GM10847 (cell line): ENCODE measurements around the gene PITX3.

ENCODE experiments used
- POLR2A ChIP-seq: IDR thresholded peaks from 2 replicates; pipeline ENCODE4 v1.6.1; 2011; ENCODE audit not compliant: insufficient read length; ENCODE audit errors: extremely low read depth

PITX3 gene

GRCh38 chr10:102202386-102202785, 38.9 kb downstream of the PITX3 start:
- no peak for TF ChIP-seq POLR2A

- TF ChIP-seq POLR2A, result no peak
Observed at GRCh38 chr10:102200751-102201640, 40.3 kb downstream of the PITX3 start.

- TF ChIP-seq POLR2A, result no peak
Observed at GRCh38 chr10:102198027-102198426, 43.3 kb downstream of the PITX3 start.

- no peak for TF ChIP-seq POLR2A
Observed at GRCh38 chr10:102196893-102197292, 44.4 kb downstream of the PITX3 start.

GRCh38 chr10:102195296-102195870, 45.9 kb downstream of the PITX3 start:
- no peak for TF ChIP-seq POLR2A

- TF ChIP-seq POLR2A, result no peak
Observed at GRCh38 chr10:102191956-102192355, 49.4 kb downstream of the PITX3 start.

GRCh38 chr10:102188298-102188940, 52.9 kb downstream of the PITX3 start:
- TF ChIP-seq POLR2A, result no peak

GRCh38 chr10:102185811-102186527, 55.3 kb downstream of the PITX3 start:
- no peak for TF ChIP-seq POLR2A

GRCh38 chr10:102185272-102185671, 56.0 kb downstream of the PITX3 start:
- TF ChIP-seq POLR2A, result no peak

- TF ChIP-seq POLR2A, result no peak
Observed at GRCh38 chr10:102184606-102185005, 56.7 kb downstream of the PITX3 start.
